Tibial nerve (tissue), 4 donors: ENCODE data around the gene ATP8A1.

Experiments
- EP300 ChIP-seq, 2 donors: sonication (generic); formaldehyde crosslinking; IDR thresholded peaks; one replicate each; pipeline ENCODE4 v1.6.1; 2017; ENCODE audit warnings: antibody characterized with exemption in 2 of 2, mild to moderate bottlenecking in 1 of 2
- POLR2A ChIP-seq, 2 donors: fragments of 450-650 bp; IDR thresholded peaks; one replicate each; pipeline ENCODE4 v1.6.1; 2017; ENCODE audit warnings: antibody characterized with exemption in 2 of 2, mild to moderate bottlenecking in 2 of 2, moderate library complexity in 2 of 2
- TF ChIP-seq, protein P1 (sequence below), 5 experiments: fragments of 200-600 bp in 3 of 5; fragments of 450-650 bp in 2 of 5; sonication (generic) in 3 of 5; IDR thresholded peaks; one replicate each; pipeline ENCODE4 v1.5.1; 2016 to 2019; ENCODE audit warnings: antibody characterized with exemption in 5 of 5, mild to moderate bottlenecking in 3 of 5, moderate library complexity in 2 of 5

DNA sequence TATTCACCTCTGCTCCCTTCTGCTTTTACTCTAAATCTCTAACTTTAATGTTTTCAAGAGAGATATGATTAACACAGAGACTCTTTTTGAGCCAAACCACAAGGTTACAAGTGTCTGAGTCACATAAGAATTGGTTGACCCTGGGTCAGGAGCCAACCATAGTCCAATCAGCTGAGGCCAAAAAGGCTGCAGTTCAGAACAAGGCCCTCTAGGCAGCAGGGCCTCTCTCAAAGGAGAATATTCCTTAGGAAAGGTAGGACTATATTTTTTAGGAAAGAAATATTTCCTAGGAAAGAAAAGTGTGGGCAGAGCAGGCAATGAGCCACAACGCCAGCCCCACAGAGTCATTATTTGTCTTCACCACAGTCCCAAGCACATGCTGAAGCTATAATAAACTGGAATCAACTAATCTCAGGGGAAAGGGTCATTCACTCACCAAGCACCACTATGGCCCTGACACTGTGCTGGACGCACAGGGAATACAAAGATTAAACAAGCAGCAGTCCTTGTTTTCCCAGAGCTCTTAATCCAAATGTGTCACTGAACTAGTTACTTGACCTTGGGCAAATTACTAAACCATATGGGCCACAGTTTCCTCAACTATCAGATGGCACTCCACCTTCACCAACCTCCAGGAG lies 2.2 kb downstream of the ATP8A1 start:
- TF ChIP-seq, protein P1, sequence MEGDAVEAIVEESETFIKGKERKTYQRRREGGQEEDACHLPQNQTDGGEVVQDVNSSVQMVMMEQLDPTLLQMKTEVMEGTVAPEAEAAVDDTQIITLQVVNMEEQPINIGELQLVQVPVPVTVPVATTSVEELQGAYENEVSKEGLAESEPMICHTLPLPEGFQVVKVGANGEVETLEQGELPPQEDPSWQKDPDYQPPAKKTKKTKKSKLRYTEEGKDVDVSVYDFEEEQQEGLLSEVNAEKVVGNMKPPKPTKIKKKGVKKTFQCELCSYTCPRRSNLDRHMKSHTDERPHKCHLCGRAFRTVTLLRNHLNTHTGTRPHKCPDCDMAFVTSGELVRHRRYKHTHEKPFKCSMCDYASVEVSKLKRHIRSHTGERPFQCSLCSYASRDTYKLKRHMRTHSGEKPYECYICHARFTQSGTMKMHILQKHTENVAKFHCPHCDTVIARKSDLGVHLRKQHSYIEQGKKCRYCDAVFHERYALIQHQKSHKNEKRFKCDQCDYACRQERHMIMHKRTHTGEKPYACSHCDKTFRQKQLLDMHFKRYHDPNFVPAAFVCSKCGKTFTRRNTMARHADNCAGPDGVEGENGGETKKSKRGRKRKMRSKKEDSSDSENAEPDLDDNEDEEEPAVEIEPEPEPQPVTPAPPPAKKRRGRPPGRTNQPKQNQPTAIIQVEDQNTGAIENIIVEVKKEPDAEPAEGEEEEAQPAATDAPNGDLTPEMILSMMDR (IDR thresholded peaks at IDR 0.05), result no peak
- peak in 1 of 2 donors; percentile 25 for TF ChIP-seq EP300 (IDR thresholded peaks at IDR 0.05)
- TF ChIP-seq POLR2A (IDR thresholded peaks at IDR 0.05), result no peak
